SK-N-SH (cell line): ENCODE results near the gene PTN.

Source experiments
- CHD2 ChIP-seq: fragments of 150-350 bp; IDR thresholded peaks from 2 replicates; pipeline ENCODE4 v1.6.1; 2018; ENCODE audit warnings: low read length; ENCODE audit not compliant: partially characterized antibody
- CTCF ChIP-seq: fragments of 200-600 bp; sonication (generic); IDR thresholded peaks from 2 replicates; pipeline ENCODE4 v1.6.1; 2017; ENCODE audit warnings: antibody characterized with exemption, mild to moderate bottlenecking, moderate library complexity
- FOXJ3 ChIP-seq: sonication (generic); formaldehyde crosslinking; IDR thresholded peaks from 2 replicates; pipeline ENCODE4 v1.5.1; 2020; ENCODE audit warnings: mild to moderate bottlenecking, missing genetic modification reagents
- FOXM1 ChIP-seq: IDR thresholded peaks from 2 replicates; pipeline ENCODE4 v1.4.0; 2012; ENCODE audit warnings: low read depth, mild to moderate bottlenecking
- MAX ChIP-seq: IDR thresholded peaks from 2 replicates; pipeline ENCODE4 v1.4.0; 2012; ENCODE audit warnings: low read depth
- NFIC ChIP-seq: IDR thresholded peaks from 2 replicates; pipeline ENCODE4 v1.4.0; 2012; ENCODE audit warnings: borderline replicate concordance
- SMC3 ChIP-seq: IDR thresholded peaks from 2 replicates; pipeline ENCODE4 v1.6.1; 2012; ENCODE audit warnings: low read depth, low read length, improper control_type of control experiment
- USF2 ChIP-seq: fragments of 150-350 bp; IDR thresholded peaks from 2 replicates; pipeline ENCODE4 v1.6.1; 2017; ENCODE audit warnings: antibody characterized with exemption, low read length, low read depth, borderline replicate concordance
- TF ChIP-seq, protein P1 (sequence below): IDR thresholded peaks from 2 replicates; pipeline ENCODE4 v1.4.0; 2012; ENCODE audit warnings: low read depth, borderline replicate concordance

GRCh38 chr7:137235434-137235833 is 108.1 kb downstream of the PTN start:
- no peak for TF ChIP-seq CTCF
- no peak for TF ChIP-seq NFIC
- TF ChIP-seq, protein P1, sequence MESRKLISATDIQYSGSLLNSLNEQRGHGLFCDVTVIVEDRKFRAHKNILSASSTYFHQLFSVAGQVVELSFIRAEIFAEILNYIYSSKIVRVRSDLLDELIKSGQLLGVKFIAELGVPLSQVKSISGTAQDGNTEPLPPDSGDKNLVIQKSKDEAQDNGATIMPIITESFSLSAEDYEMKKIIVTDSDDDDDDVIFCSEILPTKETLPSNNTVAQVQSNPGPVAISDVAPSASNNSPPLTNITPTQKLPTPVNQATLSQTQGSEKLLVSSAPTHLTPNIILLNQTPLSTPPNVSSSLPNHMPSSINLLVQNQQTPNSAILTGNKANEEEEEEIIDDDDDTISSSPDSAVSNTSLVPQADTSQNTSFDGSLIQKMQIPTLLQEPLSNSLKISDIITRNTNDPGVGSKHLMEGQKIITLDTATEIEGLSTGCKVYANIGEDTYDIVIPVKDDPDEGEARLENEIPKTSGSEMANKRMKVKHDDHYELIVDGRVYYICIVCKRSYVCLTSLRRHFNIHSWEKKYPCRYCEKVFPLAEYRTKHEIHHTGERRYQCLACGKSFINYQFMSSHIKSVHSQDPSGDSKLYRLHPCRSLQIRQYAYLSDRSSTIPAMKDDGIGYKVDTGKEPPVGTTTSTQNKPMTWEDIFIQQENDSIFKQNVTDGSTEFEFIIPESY = no peak
- no peak for TF ChIP-seq SMC3
- TF ChIP-seq FOXJ3 (CRISPR knock-in tag) = no peak
- no peak for TF ChIP-seq USF2
- TF ChIP-seq FOXM1 = no peak
- no peak for TF ChIP-seq CHD2
- TF ChIP-seq MAX = no peak
